Measurements from ENCODE around the gene TPBGL. TPM values are rescaled to one million over a fixed set of nuclear protein-coding genes. Genes with fewer than 3 reads are reported as not detected.

The TPBGL gene
- total and polyA plus RNA-seq, 3 donors from 2014 or later, result 8.1 to 15.4 (median 10.0) TPM

DNA sequence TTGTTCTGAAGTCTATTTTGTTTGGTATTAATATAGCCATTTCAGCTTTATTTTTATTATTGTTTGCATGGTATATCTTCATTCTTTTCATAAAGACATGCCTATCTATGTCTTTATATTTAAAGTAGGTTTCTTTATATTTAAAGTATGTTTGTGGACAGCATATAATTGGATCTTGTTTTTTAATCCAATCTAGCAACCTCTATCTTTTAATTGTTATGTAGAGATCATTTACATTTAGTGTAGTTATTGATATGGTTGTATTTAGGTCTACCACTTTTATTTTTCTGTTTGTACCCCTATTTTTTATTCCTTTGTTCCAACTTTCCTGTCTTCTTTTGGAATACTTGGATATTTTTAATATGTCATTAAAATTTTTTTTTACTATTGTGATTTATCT lies 13.8 kb downstream of the TPBGL start:
- TF ChIP-seq POLR2A (IDR thresholded peaks at IDR 0.05) (no peak), CTCF (IDR thresholded peaks at IDR 0.05) (no peak)
- Histone ChIP-seq H3K9me3 (no peaks in the 10 kb centered on the region), H3K4me1 (no peaks in the 10 kb centered on the region), H3K27me3 (no peaks in the 10 kb centered on the region), H3K4me3 (no peak overlapping the region), H3K36me3 (ENCODE audit: low read depth, missing control alignments) (no peaks in the 10 kb centered on the region), H3K27ac (no peak overlapping the region)
- DNase-seq, result no peak
- intact Hi-C loops (cut with DNase I; ENCODE audit: low total_unique reads), result no loop called here

DNA sequence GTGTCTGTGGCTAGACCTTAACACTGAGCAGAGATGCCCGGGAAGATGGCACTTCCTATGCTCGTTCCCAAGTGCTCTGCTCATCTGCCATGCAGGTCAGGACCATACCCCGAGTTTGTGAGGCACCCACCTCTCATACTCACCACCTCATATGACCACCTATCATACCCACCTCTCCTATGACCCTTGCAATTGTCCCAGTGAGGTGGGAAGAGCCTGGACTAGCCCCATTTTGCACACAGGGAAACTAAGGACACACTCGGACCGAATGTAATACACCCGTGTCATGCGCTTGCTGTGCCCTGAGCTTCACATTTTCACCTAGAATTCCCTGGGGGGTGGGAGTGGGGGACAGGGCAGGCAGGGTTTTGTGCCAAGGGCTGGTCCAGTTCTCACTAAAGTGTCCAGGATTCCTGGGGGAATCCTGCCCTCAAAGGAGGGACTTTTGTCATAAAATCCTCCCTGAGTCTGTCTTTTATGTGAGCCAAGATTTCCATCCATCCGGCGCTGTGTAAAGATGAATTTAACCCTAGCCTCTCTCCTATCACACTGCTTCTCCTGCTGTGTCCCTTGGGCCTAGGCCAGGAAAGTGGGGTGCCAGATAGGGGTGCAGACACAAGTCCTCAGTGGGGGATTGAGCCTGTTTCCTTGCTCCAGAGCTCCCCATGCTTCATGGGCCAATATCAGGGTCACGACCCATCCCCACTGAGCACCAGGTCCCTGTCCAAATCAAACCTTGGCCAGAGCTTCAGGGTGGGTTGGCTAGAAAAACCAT lies 20.0 kb downstream of the TPBGL start:
- intact Hi-C loops (cut with DNase I; ENCODE audit: low total_unique reads), result no loop called here
- H3K9me3 ChIP-seq, result no peaks in the 10 kb centered on the region
- 54 to 69% methylated on average over 10 of the region's 10 CpGs for WGBS, 2 donors
- DNase-seq, result no peak
- H3K27me3 ChIP-seq, result no peaks in the 10 kb centered on the region
- TF ChIP-seq CTCF (IDR thresholded peaks at IDR 0.05) (no peak), POLR2A (IDR thresholded peaks at IDR 0.05) (no peak)
- no peak overlapping the region for H3K27ac ChIP-seq
- no peak overlapping the region for H3K4me3 ChIP-seq
- peaks cover 6% of the 10 kb centered on the region for H3K4me1 ChIP-seq
- H3K36me3 ChIP-seq (ENCODE audit: low read depth, missing control alignments), result no peaks in the 10 kb centered on the region

DNA sequence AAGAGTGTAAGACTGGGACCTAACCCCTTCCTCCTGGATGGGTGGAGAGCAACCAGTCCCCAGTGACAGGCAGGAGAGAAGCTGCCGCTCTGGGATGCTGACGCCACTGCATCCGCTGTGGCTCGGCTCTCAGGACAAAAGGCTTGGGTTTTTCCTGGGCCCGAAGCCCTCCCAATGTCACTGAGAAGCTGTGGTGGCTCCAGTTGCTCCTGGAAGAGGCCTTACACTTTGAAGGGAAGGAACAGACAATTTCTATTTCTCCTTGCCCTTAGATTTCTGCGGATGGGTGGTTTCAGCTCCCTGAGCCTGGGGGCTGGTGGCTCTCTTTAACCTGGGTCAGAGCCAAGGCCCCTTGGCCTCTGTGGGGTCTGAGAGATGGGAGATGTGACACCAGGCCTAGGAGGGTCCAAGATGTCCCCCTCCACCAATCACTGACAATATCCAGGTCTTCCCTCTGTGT lies 21.4 kb downstream of the TPBGL start:
- Histone ChIP-seq H3K36me3 (ENCODE audit: low read depth, missing control alignments) (no peaks in the 10 kb centered on the region), H3K27ac (no peak overlapping the region), H3K4me1 (peaks cover 6% of the 10 kb centered on the region), H3K27me3 (no peaks in the 10 kb centered on the region), H3K4me3 (no peak overlapping the region), H3K9me3 (no peaks in the 10 kb centered on the region)
- no peak for DNase-seq
- intact Hi-C loops (cut with DNase I; ENCODE audit: low total_unique reads), result no loop called here
- no peak for TF ChIP-seq POLR2A (IDR thresholded peaks at IDR 0.05)
- TF ChIP-seq CTCF (IDR thresholded peaks at IDR 0.05), result no peak
- WGBS, 2 donors, result 91% methylated on average over 6 of the region's 6 CpGs

GRCh38 chr11:75262436-75262835 lies 21.9 kb downstream of the TPBGL start:
- intact Hi-C loops (cut with DNase I; ENCODE audit: low total_unique reads), result no loop called here
- H3K4me1 ChIP-seq, result peaks cover 6% of the 10 kb centered on the region
- no peaks in the 10 kb centered on the region for H3K27me3 ChIP-seq
- WGBS, 2 donors, result 82 to 95% methylated on average over 3 to 4 of the region's 4 CpGs
- no peak for TF ChIP-seq CTCF (IDR thresholded peaks at IDR 0.05)
- no peak for TF ChIP-seq POLR2A (IDR thresholded peaks at IDR 0.05)
- DNase-seq, result no peak
- H3K4me3 ChIP-seq, result no peak overlapping the region
- H3K27ac ChIP-seq, result no peak overlapping the region
- H3K36me3 ChIP-seq (ENCODE audit: low read depth, missing control alignments), result no peaks in the 10 kb centered on the region
- no peaks in the 10 kb centered on the region for H3K9me3 ChIP-seq

Measured in testis (tissue), 3 donors.